Panc1 (cell line): ENCODE data around the gene COX5A. TPM values are rescaled to one million over a fixed set of nuclear protein-coding genes. Genes with fewer than 3 reads are reported as not detected.

ENCODE experiments used
- ATAC-seq: fragments of 200-7000 bp; cut with Tn5 transposase; 2 replicates; pipeline ENCODE4 v1.9.1; 2020; ENCODE audit warnings: mild to moderate bottlenecking, moderate library complexity
- BruUV-seq: library from RNA; stranded (reverse); fragments of 400-500 nt; replicated peaks from 2 replicates; lab custom pipeline; 2021; lab: Mats Ljungman, UMichigan
- CTCF ChIA-PET: fragments of 300-600 bp; sonication (Branson Sonifier 250); formaldehyde crosslinking; loops from one replicate; lab custom pipeline; 2022; ENCODE audit warnings: antibody characterized with exemption; lab: Charles Lee
- POLR2A ChIA-PET: fragments of 300-600 bp; sonication (Branson Sonifier 250); formaldehyde crosslinking; loops from one replicate; lab custom pipeline; 2022; ENCODE audit warnings: antibody characterized with exemption; lab: Charles Lee
- DNase-seq: peaks from one replicate; pipeline ENCODE4 v3.0.0-alpha.2; 2010; ENCODE audit warnings: low read depth, low spot score
- H3K27ac ChIP-seq: 2 replicates; pipeline ENCODE4 v1.5.1; 2011; ENCODE audit warnings: mild to moderate bottlenecking, low read length, inconsistent platforms
- H3K27me3 ChIP-seq: fragments of 200-500 bp; sonication (Bioruptor generic); 2 replicates; pipeline ENCODE4 v1.6.0; 2014; ENCODE audit warnings: low read length, inconsistent platforms; ENCODE audit not compliant: control insufficient read depth, insufficient read depth
- H3K36me3 ChIP-seq: fragments of 200-500 bp; sonication (Bioruptor generic); 2 replicates; pipeline ENCODE4 v1.5.1; 2014; ENCODE audit warnings: inconsistent platforms, mild to moderate bottlenecking, low read length, moderate library complexity; ENCODE audit not compliant: control insufficient read depth, insufficient read depth
- H3K4me1 ChIP-seq: 2 replicates; pipeline ENCODE4 v1.5.1; 2011; ENCODE audit warnings: inconsistent platforms, mild to moderate bottlenecking, low read length, moderate library complexity; ENCODE audit not compliant: control insufficient read depth, insufficient read depth
- H3K4me3 ChIP-seq, 2 experiments: 2 replicates each; pipeline ENCODE4 v1.5.1; 2011 to 2012; ENCODE audit warnings: low read depth in 2 of 2, low read length in 2 of 2, mild to moderate bottlenecking in 2 of 2, inconsistent platforms in 1 of 2, moderate library complexity in 1 of 2
- H3K9me3 ChIP-seq: fragments of 200-500 bp; sonication (Bioruptor generic); 2 replicates; pipeline ENCODE4 v1.5.1; 2014; ENCODE audit warnings: low read depth, mild to moderate bottlenecking, inconsistent platforms, low read length, moderate library complexity; ENCODE audit not compliant: control insufficient read depth, insufficient read depth
- POLR2AphosphoS5 ChIP-seq: IDR thresholded peaks from 2 replicates; pipeline ENCODE4 v1.6.1; 2012; ENCODE audit warnings: mild to moderate bottlenecking, low read depth, low read length, moderate library complexity
- SIN3A ChIP-seq: IDR thresholded peaks from 2 replicates; pipeline ENCODE4 v1.6.1; 2012; ENCODE audit warnings: low read depth, mild to moderate bottlenecking, low read length, moderate library complexity, borderline replicate concordance; ENCODE audit not compliant: insufficient read depth
- TCF7L2 ChIP-seq: IDR thresholded peaks from 2 replicates; pipeline ENCODE4 v1.6.1; 2011; ENCODE audit warnings: mild to moderate bottlenecking, low read depth, low read length, inconsistent platforms
- in situ Hi-C: cut with HindIII; loops from 2 replicates; pipeline ENCODE4 v1.10.0; 2016; ENCODE audit warnings: low sequenced_read_pairs, low pct_unique_long_range_greater_than_20kb
- intact Hi-C: fragments of 100-400 bp; cut with micrococcal nuclease; formaldehyde crosslinking; loops from one replicate; pipeline ENCODE4 v1.10.0; 2022; ENCODE audit not compliant: unreplicated experiment
- total RNA-seq: library from RNA; stranded (reverse); gene quantifications from one replicate; pipeline ENCODE4 v1.2.1, GENCODE V29; 2021; ENCODE audit not compliant: unreplicated experiment
- TF ChIP-seq, protein P1 (sequence below): fragments of 450-650 bp; IDR thresholded peaks from 2 replicates; pipeline ENCODE4 v1.5.1; 2017; ENCODE audit warnings: mild to moderate bottlenecking
- TF ChIP-seq, protein P2 (sequence below), 2 experiments: IDR thresholded peaks; 2 replicates each; pipeline ENCODE4 v1.6.1; 2011 to 2012; ENCODE audit warnings: low read depth in 2 of 2, control low read depth in 1 of 2, low read length in 1 of 2, mild to moderate bottlenecking in 1 of 2, moderate library complexity in 1 of 2; ENCODE audit not compliant: insufficient read depth in 1 of 2

COX5A gene
- total RNA-seq, 1 experiment from 2014 or later = 353 TPM

DNA sequence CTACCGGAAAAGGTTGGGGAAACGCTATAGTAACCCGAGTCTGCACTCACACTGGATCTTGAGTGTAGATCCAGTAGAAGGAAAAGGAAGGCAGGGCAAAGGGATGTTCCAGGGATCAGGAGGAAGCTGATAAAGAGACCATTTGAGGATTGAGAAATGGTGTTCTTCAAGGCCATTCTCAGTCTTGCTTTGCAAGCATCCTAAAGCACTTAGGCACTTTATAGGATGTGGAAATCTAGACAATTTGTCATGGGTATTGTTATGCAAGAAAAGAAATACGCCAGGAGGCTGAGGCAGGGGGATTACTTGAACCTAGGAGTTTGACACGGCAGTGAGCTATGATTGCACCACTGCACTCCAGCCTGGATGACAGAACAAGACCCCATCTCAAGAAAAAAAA is 44.3 kb upstream of the COX5A start:
- in situ Hi-C loops = no loop called here
- Histone ChIP-seq H3K27ac (no peak overlapping the region), H3K4me1 (no peaks in the 10 kb centered on the region), H3K27me3 (no peaks in the 10 kb centered on the region), H3K4me3 (no peak overlapping the region), H3K36me3 (no peaks in the 10 kb centered on the region), H3K9me3 (no peaks in the 10 kb centered on the region)
- CTCF ChIA-PET = interaction anchor here (0.6 to 0.7 kb wide), 2 partner anchors 175 to 394 kb away, joined by 8 to 9 read pairs; no protein-coding TSS in a partner anchor
- BruUV-seq = no TSS peak
- TF ChIP-seq SIN3A (no peak), TCF7L2 (no peak), POLR2AphosphoS5 (no peak)
- TF ChIP-seq, protein P1, sequence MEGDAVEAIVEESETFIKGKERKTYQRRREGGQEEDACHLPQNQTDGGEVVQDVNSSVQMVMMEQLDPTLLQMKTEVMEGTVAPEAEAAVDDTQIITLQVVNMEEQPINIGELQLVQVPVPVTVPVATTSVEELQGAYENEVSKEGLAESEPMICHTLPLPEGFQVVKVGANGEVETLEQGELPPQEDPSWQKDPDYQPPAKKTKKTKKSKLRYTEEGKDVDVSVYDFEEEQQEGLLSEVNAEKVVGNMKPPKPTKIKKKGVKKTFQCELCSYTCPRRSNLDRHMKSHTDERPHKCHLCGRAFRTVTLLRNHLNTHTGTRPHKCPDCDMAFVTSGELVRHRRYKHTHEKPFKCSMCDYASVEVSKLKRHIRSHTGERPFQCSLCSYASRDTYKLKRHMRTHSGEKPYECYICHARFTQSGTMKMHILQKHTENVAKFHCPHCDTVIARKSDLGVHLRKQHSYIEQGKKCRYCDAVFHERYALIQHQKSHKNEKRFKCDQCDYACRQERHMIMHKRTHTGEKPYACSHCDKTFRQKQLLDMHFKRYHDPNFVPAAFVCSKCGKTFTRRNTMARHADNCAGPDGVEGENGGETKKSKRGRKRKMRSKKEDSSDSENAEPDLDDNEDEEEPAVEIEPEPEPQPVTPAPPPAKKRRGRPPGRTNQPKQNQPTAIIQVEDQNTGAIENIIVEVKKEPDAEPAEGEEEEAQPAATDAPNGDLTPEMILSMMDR = no peak
- TF ChIP-seq, protein P2, sequence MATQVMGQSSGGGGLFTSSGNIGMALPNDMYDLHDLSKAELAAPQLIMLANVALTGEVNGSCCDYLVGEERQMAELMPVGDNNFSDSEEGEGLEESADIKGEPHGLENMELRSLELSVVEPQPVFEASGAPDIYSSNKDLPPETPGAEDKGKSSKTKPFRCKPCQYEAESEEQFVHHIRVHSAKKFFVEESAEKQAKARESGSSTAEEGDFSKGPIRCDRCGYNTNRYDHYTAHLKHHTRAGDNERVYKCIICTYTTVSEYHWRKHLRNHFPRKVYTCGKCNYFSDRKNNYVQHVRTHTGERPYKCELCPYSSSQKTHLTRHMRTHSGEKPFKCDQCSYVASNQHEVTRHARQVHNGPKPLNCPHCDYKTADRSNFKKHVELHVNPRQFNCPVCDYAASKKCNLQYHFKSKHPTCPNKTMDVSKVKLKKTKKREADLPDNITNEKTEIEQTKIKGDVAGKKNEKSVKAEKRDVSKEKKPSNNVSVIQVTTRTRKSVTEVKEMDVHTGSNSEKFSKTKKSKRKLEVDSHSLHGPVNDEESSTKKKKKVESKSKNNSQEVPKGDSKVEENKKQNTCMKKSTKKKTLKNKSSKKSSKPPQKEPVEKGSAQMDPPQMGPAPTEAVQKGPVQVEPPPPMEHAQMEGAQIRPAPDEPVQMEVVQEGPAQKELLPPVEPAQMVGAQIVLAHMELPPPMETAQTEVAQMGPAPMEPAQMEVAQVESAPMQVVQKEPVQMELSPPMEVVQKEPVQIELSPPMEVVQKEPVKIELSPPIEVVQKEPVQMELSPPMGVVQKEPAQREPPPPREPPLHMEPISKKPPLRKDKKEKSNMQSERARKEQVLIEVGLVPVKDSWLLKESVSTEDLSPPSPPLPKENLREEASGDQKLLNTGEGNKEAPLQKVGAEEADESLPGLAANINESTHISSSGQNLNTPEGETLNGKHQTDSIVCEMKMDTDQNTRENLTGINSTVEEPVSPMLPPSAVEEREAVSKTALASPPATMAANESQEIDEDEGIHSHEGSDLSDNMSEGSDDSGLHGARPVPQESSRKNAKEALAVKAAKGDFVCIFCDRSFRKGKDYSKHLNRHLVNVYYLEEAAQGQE (IDR thresholded peaks at IDR 0.05; ENCODE audit: insufficient read depth in 1 of 2, low read depth in 2 of 2, low read length in 1 of 2) = no peak
- DNase-seq = no peak
- POLR2A ChIA-PET = interaction anchor here (0.6 to 0.9 kb wide), 3 partner anchors 25 to 52 kb away, joined by 3 to 11 read pairs (median 10); no protein-coding TSS in a partner anchor
- no peak for ATAC-seq
- intact Hi-C loops = no loop called here

DNA sequence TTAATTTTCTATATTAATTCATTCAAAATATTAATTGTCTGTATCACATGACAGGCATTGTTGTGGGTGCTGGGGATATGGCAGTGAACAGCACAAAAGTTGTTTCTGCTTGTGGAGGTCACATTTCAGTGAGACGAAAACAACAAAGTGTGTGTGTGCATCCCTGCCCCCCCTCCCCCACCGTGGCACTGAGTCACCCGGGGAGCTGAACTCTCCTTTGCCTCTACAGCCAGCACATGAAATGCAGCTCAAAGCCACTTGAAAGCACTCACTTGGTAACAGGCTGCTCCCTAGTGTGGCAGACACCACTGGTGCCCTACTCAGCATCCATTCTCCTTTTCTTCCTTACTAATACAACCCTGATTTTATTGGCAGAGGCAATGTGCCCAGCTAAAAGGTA is 40.6 kb upstream of the COX5A start:
- ATAC-seq = peak; percentile 63; the same call in 1 of the 2 replicates
- BruUV-seq = no TSS peak
- TF ChIP-seq SIN3A (no peak), TCF7L2 (no peak), POLR2AphosphoS5 (no peak)
- TF ChIP-seq, protein P1 = no peak
- TF ChIP-seq, protein P2 (IDR thresholded peaks at IDR 0.05; ENCODE audit: insufficient read depth in 1 of 2, low read depth in 2 of 2, low read length in 1 of 2) = no peak
- intact Hi-C loops = no loop called here
- Histone ChIP-seq H3K4me3 (no peak overlapping the region), H3K27me3 (no peaks in the 10 kb centered on the region), H3K27ac (no peak overlapping the region), H3K4me1 (no peaks in the 10 kb centered on the region), H3K36me3 (no peaks in the 10 kb centered on the region), H3K9me3 (no peaks in the 10 kb centered on the region)
- POLR2A ChIA-PET = no interaction called here
- no peak for DNase-seq
- in situ Hi-C loops = no loop called here
- CTCF ChIA-PET = interaction anchor here (0.5 to 0.6 kb wide), 2 partner anchors 13 to 349 kb away, joined by 5 to 6 read pairs; no protein-coding TSS in a partner anchor
